HEK293 (cell line): Measurements from ENCODE around the gene CD96.

Source experiments
- CTCF ChIP-seq: fragments of 450-650 bp; formaldehyde crosslinking; IDR thresholded peaks from 2 replicates; pipeline ENCODE4 v1.5.1; 2016; ENCODE audit warnings: missing biosample characterization, missing genetic modification characterization
- GLI4 ChIP-seq: fragments of 450-650 bp; formaldehyde crosslinking; IDR thresholded peaks from 2 replicates; pipeline ENCODE4 v1.5.1; 2016; ENCODE audit warnings: missing biosample characterization, missing genetic modification characterization
- SETDB1 ChIP-seq: IDR thresholded peaks from one replicate; pipeline ENCODE4 v1.6.1; 2017; ENCODE audit warnings: mild to moderate bottlenecking, low read length, moderate library complexity, mixed read lengths; ENCODE audit not compliant: insufficient read length
- ZFP37 ChIP-seq: fragments of 450-650 bp; formaldehyde crosslinking; IDR thresholded peaks from 2 replicates; pipeline ENCODE4 v1.5.1; 2016; ENCODE audit warnings: missing biosample characterization, missing genetic modification characterization
- ZFP41 ChIP-seq: fragments of 450-650 bp; formaldehyde crosslinking; IDR thresholded peaks from 2 replicates; pipeline ENCODE4 v1.5.1; 2016; ENCODE audit warnings: missing biosample characterization, missing genetic modification characterization, borderline replicate concordance
- ZNF324 ChIP-seq: fragments of 450-650 bp; formaldehyde crosslinking; IDR thresholded peaks from 2 replicates; pipeline ENCODE4 v1.5.1; 2016; ENCODE audit warnings: missing biosample characterization, missing genetic modification characterization
- ZNF350 ChIP-seq: fragments of 450-650 bp; formaldehyde crosslinking; IDR thresholded peaks from 2 replicates; pipeline ENCODE4 v1.5.0; 2017; ENCODE audit warnings: missing biosample characterization, mild to moderate bottlenecking, missing genetic modification characterization
- ZNF639 ChIP-seq: fragments of 450-650 bp; formaldehyde crosslinking; IDR thresholded peaks from 2 replicates; pipeline ENCODE4 v1.5.1; 2016; ENCODE audit warnings: missing biosample characterization, missing genetic modification characterization
- ZNF76 ChIP-seq: fragments of 450-650 bp; formaldehyde crosslinking; IDR thresholded peaks from 2 replicates; pipeline ENCODE4; 2016; ENCODE audit warnings: low read depth, missing biosample characterization, missing genetic modification characterization, borderline replicate concordance
- TF ChIP-seq, protein P1 (sequence below): fragments of 450-650 bp; formaldehyde crosslinking; IDR thresholded peaks from 2 replicates; pipeline ENCODE4 v1.5.1; 2016; ENCODE audit warnings: missing biosample characterization, missing genetic modification characterization
- TF ChIP-seq, protein P2 (sequence below): fragments of 450-650 bp; formaldehyde crosslinking; IDR thresholded peaks from 2 replicates; pipeline ENCODE4 v1.5.1; 2017; ENCODE audit warnings: missing biosample characterization, missing genetic modification characterization
- TF ChIP-seq, protein P3 (sequence below): sonication (generic); formaldehyde crosslinking; IDR thresholded peaks from 2 replicates; pipeline ENCODE4 v1.8.1; 2022; ENCODE audit warnings: mild to moderate bottlenecking, moderate library complexity, missing genetic modification reagents
- TF ChIP-seq, protein P4 (sequence below): fragments of 450-650 bp; formaldehyde crosslinking; IDR thresholded peaks from 2 replicates; pipeline ENCODE4 v1.5.1; 2016; ENCODE audit warnings: missing biosample characterization, missing genetic modification characterization, low read depth

DNA sequence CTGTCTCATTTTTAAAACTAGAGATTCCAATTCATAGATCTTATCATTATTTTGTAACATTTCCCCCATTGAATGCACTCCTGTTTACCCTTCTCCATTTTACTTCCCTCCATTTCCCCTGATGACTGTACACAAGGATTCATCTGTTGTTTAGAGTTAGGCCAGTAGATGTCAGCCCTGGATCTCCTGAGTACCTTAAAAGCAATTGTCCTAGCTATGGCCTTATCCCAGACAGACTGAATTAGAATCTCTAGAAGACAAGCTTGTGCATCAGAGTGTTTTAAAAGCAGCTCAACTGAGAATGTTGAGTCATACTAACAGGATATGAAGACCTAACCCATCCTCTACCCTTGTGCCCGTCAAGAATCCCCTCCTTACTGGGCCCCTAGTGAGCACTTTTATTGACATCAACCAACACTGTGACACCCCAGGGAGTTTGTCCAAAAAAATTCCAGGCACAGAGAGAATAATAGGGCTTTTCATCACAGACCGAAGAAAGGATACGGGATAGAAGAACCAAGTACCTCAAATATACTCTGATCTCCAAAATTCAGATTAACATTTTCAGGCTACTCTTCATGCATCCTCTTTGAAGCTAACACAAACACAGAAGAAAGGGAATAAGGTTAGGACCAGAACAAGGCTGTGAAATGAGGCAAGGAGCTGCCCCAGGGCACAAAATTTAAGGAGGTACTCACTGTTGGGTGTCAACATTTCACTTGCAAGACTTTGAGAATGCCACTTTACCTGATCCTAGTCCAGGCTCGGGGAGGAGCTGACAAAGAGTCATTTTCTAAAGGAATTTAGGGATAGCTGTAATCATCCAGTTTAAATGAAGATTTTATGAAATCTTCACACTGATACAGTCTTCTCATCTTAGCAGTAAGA lies 36.0 kb downstream of the CD96 start:
- no peak for TF ChIP-seq GLI4
- TF ChIP-seq ZFP41: no peak
- TF ChIP-seq ZNF350 (tag by site-specific recombination): no peak
- peak; percentile 26; the same call in 1 of the 2 replicates for TF ChIP-seq CTCF (tag by site-specific recombination)
- no peak for TF ChIP-seq ZFP37 (tag by site-specific recombination)
- TF ChIP-seq, protein P1, sequence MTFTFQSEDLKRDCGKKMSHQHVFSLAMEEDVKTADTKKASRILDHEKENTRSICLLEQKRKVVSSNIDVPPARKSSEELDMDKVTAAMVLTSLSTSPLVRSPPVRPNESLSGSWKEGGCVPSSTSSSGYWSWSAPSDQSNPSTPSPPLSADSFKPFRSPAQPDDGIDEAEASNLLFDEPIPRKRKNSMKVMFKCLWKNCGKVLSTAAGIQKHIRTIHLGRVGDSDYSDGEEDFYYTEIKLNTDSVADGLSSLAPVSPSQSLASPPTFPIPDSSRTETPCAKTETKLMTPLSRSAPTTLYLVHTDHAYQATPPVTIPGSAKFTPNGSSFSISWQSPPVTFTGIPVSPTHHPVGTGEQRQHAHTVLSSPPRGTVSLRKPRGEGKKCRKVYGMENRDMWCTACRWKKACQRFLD (tag by site-specific recombination): no peak
- no peak for TF ChIP-seq SETDB1
- TF ChIP-seq ZNF76 (tag by site-specific recombination): no peak
- TF ChIP-seq, protein P2, sequence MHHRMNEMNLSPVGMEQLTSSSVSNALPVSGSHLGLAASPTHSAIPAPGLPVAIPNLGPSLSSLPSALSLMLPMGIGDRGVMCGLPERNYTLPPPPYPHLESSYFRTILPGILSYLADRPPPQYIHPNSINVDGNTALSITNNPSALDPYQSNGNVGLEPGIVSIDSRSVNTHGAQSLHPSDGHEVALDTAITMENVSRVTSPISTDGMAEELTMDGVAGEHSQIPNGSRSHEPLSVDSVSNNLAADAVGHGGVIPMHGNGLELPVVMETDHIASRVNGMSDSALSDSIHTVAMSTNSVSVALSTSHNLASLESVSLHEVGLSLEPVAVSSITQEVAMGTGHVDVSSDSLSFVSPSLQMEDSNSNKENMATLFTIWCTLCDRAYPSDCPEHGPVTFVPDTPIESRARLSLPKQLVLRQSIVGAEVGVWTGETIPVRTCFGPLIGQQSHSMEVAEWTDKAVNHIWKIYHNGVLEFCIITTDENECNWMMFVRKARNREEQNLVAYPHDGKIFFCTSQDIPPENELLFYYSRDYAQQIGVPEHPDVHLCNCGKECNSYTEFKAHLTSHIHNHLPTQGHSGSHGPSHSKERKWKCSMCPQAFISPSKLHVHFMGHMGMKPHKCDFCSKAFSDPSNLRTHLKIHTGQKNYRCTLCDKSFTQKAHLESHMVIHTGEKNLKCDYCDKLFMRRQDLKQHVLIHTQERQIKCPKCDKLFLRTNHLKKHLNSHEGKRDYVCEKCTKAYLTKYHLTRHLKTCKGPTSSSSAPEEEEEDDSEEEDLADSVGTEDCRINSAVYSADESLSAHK (tag by site-specific recombination): no peak
- TF ChIP-seq ZNF324 (tag by site-specific recombination): no peak
- TF ChIP-seq, protein P3, sequence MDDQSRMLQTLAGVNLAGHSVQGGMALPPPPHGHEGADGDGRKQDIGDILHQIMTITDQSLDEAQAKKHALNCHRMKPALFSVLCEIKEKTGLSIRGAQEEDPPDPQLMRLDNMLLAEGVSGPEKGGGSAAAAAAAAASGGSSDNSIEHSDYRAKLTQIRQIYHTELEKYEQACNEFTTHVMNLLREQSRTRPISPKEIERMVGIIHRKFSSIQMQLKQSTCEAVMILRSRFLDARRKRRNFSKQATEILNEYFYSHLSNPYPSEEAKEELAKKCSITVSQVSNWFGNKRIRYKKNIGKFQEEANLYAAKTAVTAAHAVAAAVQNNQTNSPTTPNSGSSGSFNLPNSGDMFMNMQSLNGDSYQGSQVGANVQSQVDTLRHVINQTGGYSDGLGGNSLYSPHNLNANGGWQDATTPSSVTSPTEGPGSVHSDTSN: no peak
- no peak for TF ChIP-seq ZNF639 (tag by site-specific recombination)
- TF ChIP-seq, protein P4, sequence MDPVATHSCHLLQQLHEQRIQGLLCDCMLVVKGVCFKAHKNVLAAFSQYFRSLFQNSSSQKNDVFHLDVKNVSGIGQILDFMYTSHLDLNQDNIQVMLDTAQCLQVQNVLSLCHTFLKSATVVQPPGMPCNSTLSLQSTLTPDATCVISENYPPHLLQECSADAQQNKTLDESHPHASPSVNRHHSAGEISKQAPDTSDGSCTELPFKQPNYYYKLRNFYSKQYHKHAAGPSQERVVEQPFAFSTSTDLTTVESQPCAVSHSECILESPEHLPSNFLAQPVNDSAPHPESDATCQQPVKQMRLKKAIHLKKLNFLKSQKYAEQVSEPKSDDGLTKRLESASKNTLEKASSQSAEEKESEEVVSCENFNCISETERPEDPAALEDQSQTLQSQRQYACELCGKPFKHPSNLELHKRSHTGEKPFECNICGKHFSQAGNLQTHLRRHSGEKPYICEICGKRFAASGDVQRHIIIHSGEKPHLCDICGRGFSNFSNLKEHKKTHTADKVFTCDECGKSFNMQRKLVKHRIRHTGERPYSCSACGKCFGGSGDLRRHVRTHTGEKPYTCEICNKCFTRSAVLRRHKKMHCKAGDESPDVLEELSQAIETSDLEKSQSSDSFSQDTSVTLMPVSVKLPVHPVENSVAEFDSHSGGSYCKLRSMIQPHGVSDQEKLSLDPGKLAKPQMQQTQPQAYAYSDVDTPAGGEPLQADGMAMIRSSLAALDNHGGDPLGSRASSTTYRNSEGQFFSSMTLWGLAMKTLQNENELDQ (tag by site-specific recombination): no peak
